ENCODE data around the gene APOBEC4.

Gene APOBEC4

DNA sequence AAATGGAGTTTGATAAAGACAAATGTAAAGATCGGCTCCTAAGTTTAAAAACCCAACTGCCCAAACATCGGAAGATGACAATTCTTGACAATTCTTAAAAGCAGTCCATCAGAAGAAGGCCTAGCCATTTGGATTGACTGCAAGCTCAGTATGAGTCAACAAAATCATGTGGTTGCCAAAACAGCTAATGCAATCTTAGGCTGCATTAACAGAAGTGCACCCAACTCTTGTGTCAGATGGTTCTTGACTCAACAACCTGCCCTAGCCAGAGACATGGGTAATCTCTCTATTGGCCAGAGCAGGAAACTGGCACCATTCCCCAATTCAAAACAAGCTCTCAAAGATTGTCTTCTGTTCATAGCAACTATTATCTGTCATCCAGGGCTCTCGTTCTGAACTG is 53.0 kb downstream of the APOBEC4 start:
- DNase-seq (ENCODE audit: low read depth) = no peak

DNA sequence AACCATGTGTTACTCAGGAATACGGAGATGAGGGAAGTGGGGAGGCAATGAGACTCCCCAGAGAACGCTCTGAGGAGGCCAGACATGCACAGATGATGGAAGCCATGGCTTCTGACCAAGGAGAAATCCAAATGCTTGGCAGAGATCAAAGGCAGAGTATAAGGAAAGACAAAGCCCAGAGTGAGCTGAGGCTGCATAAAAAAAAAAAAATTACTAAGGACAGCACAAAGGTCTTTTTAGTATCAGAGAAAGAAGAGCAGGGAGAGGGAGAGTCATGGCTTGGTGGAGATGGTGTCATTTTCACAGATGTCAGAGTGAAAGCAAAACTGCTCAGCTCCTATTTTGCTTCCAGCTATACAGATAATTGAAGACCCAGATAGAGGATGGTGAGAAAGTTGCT is 54.7 kb downstream of the APOBEC4 start:
- DNase-seq (ENCODE audit: low read depth) = no peak

DNA sequence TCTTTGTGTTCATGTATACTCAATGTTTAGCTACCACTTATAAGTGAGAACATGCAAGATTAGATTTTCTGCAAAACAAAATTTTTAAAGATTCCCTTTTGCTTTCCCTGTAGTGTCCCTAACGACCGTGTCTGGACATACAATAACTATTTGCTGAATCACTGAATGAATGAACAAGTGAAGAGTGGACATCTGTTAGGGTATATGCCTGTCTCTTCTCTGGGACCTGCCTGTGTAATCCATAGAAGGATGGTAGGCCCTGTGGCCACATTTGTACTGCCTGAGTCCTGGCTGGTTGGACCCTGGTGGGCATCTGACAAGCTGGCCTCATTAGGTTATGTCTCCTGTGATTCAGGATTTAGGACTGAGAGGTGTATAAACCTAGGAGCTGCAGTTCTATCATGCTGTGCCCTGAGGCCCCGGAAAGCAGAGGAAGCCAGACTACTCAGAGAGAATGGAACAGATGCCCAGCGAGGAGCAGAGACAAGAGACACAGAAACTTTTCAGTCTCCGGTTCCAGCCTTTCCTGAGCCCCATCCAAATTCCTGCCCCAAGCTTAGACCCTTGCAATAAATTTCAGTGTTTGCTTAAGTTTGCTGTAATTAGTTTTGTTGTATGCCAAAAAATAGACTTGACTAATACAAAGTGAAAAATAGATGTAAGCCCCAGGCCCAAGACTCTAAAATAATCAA is 55.3 kb downstream of the APOBEC4 start:
- no peak for DNase-seq (ENCODE audit: low read depth)

- no peak for DNase-seq (ENCODE audit: low read depth)
Observed at GRCh38 chr1:183596500-183596899, 56.6 kb downstream of the APOBEC4 start.

Measured in stimulated activated CD4-positive, alpha-beta T cell treated with anti-CD3 and anti-CD28 coated beads, Interleukin-2, amount 100 ng/mL, for 4 hours (primary cell).